H9 (cell line): ENCODE data around the gene LAMB1. TPM values are rescaled to one million over a fixed set of nuclear protein-coding genes. Genes with fewer than 3 reads are reported as not detected.

Experiments used
- DNase-seq: peaks from one replicate; pipeline ENCODE4 v3.0.0-alpha.2; 2017
- H2AFZ ChIP-seq: one replicate; pipeline ENCODE4 v1.6.1; 2013; ENCODE audit warnings: mild to moderate bottlenecking, low read length, control low read depth, moderate library complexity
- H2AK5ac ChIP-seq: 2 replicates; pipeline ENCODE4 v1.6.1; 2013; ENCODE audit warnings: low read length, control low read depth, mixed read lengths; ENCODE audit not compliant: insufficient read length
- H2BK120ac ChIP-seq: one replicate; pipeline ENCODE4 v1.6.1; 2013; ENCODE audit warnings: low read depth, mild to moderate bottlenecking, low read length, control low read depth, inconsistent platforms; ENCODE audit not compliant: poor library complexity, severe bottlenecking
- H2BK12ac ChIP-seq: 2 replicates; pipeline ENCODE4 v1.6.1; 2013; ENCODE audit warnings: low read length, control low read depth, mixed read lengths, low read depth; ENCODE audit not compliant: insufficient read length
- H2BK15ac ChIP-seq: 2 replicates; pipeline ENCODE4 v1.6.1; 2013; ENCODE audit warnings: low read depth, low read length, control low read depth
- H2BK20ac ChIP-seq: one replicate; pipeline ENCODE4 v1.6.1; 2013; ENCODE audit warnings: low read depth, mild to moderate bottlenecking, low read length, control low read depth, inconsistent platforms; ENCODE audit not compliant: poor library complexity, severe bottlenecking
- H2BK5ac ChIP-seq: 2 replicates; pipeline ENCODE4 v1.6.1; 2013; ENCODE audit warnings: low read length, control low read depth, mixed read lengths; ENCODE audit not compliant: insufficient read length
- H3K14ac ChIP-seq: 2 replicates; pipeline ENCODE4 v1.6.1; 2013; ENCODE audit warnings: low read length, control low read depth; ENCODE audit not compliant: insufficient read depth
- H3K18ac ChIP-seq: 2 replicates; pipeline ENCODE4 v1.6.1; 2013; ENCODE audit warnings: low read depth, mild to moderate bottlenecking, mixed read lengths, low read length, control low read depth; ENCODE audit not compliant: insufficient read length
- H3K23ac ChIP-seq: 2 replicates; pipeline ENCODE4 v1.6.1; 2013; ENCODE audit warnings: low read length, control low read depth, mixed read lengths, low read depth; ENCODE audit not compliant: insufficient read length
- H3K23me2 ChIP-seq: 2 replicates; pipeline ENCODE4 v1.6.1; 2013; ENCODE audit warnings: low read depth, mild to moderate bottlenecking, mixed read lengths, low read length, control low read depth; ENCODE audit not compliant: insufficient read length, poor library complexity, severe bottlenecking
- H3K27ac ChIP-seq: 2 replicates; pipeline ENCODE4 v1.5.1; 2013; ENCODE audit warnings: low read length, control low read depth, mixed read lengths, low read depth; ENCODE audit not compliant: insufficient read length
- H3K27me3 ChIP-seq: 2 replicates; pipeline ENCODE4 v1.6.1; 2013; ENCODE audit warnings: low read length, control low read depth, inconsistent platforms; ENCODE audit not compliant: insufficient read depth
- H3K4ac ChIP-seq: 2 replicates; pipeline ENCODE4 v1.6.1; 2013; ENCODE audit warnings: low read depth, mild to moderate bottlenecking, control low read depth, inconsistent platforms, low read length, moderate library complexity
- H3K4me1 ChIP-seq: 2 replicates; pipeline ENCODE4 v1.6.1; 2013; ENCODE audit warnings: low read length, control low read depth, inconsistent platforms; ENCODE audit not compliant: insufficient read depth
- H3K4me2 ChIP-seq: 2 replicates; pipeline ENCODE4 v1.6.1; 2013; ENCODE audit warnings: low read length, control low read depth, mixed read lengths; ENCODE audit not compliant: insufficient read length, insufficient read depth
- H3K56ac ChIP-seq: 2 replicates; pipeline ENCODE4 v1.6.1; 2013; ENCODE audit warnings: low read depth, mild to moderate bottlenecking, mixed read lengths, low read length, control low read depth; ENCODE audit not compliant: insufficient read length
- H3K79me1 ChIP-seq: 2 replicates; pipeline ENCODE4 v1.6.1; 2013; ENCODE audit warnings: low read depth, mild to moderate bottlenecking, moderate library complexity, low read length, control low read depth, inconsistent platforms; ENCODE audit not compliant: insufficient read depth, poor library complexity, severe bottlenecking
- H3K79me2 ChIP-seq: 2 replicates; pipeline ENCODE4 v1.6.1; 2013; ENCODE audit warnings: low read length, control low read depth, inconsistent platforms; ENCODE audit not compliant: insufficient read depth
- H3K9ac ChIP-seq: 2 replicates; pipeline ENCODE4 v1.6.1; 2013; ENCODE audit warnings: low read length, control low read depth, mixed read lengths; ENCODE audit not compliant: insufficient read length; ENCODE audit errors: extremely low read depth
- H3K9me3 ChIP-seq: one replicate; pipeline ENCODE4 v1.6.1; 2013; ENCODE audit warnings: low read depth, low read length, inconsistent platforms; ENCODE audit not compliant: control insufficient read depth
- H3T11ph ChIP-seq: one replicate; pipeline ENCODE4 v1.6.1; 2013; ENCODE audit warnings: mild to moderate bottlenecking, low read length, control low read depth, inconsistent platforms
- H4K20me1 ChIP-seq: one replicate; pipeline ENCODE4 v1.6.1; 2013; ENCODE audit not compliant: control insufficient read depth, insufficient read length, insufficient read depth
- H4K5ac ChIP-seq: 2 replicates; pipeline ENCODE4 v1.6.1; 2013; ENCODE audit warnings: low read depth, mild to moderate bottlenecking, mixed read lengths, low read length, control low read depth; ENCODE audit not compliant: insufficient read length
- H4K8ac ChIP-seq: replicated peaks from 2 replicates; pipeline ENCODE4 v1.6.1; 2013; ENCODE audit warnings: low read length, control low read depth, mixed read lengths, low read depth; ENCODE audit not compliant: insufficient read length
- H4K91ac ChIP-seq: 2 replicates; pipeline ENCODE4 v1.6.1; 2013; ENCODE audit warnings: low read depth, mild to moderate bottlenecking, moderate library complexity, mixed read lengths, low read length, control low read depth; ENCODE audit not compliant: insufficient read length
- H3K27ac Mint-ChIP-seq, 3 experiments: 2 replicates in 2 of 3; 3 replicates in 1 of 3; pipeline ENCODE4 v1.8.0; 2020 to 2021; ENCODE audit warnings: mixed read lengths in 3 of 3, mild to moderate bottlenecking in 1 of 3, moderate library complexity in 1 of 3
- H3K27me3 Mint-ChIP-seq: 2 replicates; pipeline ENCODE4 v1.8.0; 2021; ENCODE audit warnings: low read depth, mild to moderate bottlenecking, moderate library complexity, mixed read lengths
- H3K36me3 Mint-ChIP-seq, 3 experiments: 2 replicates in 2 of 3; 3 replicates in 1 of 3; pipeline ENCODE4 v1.8.0; 2020 to 2021; ENCODE audit warnings: low read depth in 3 of 3, mixed read lengths in 3 of 3; ENCODE audit not compliant: insufficient read depth in 1 of 3
- H3K4me1 Mint-ChIP-seq, 2 experiments: 2 replicates each; pipeline ENCODE4 v1.8.0; 2020; ENCODE audit warnings: mixed read lengths in 2 of 2
- H3K4me3 Mint-ChIP-seq, 2 experiments: 2 replicates in 1 of 2; 3 replicates in 1 of 2; pipeline ENCODE4 v1.8.0; 2020 to 2021; ENCODE audit warnings: mild to moderate bottlenecking in 2 of 2, mixed read lengths in 2 of 2, moderate library complexity in 1 of 2
- H3K9me3 Mint-ChIP-seq, 2 experiments: 2 replicates in 1 of 2; 3 replicates in 1 of 2; pipeline ENCODE4 v1.8.0; 2020; ENCODE audit warnings: mild to moderate bottlenecking in 2 of 2, mixed read lengths in 2 of 2, moderate library complexity in 1 of 2
- CTCF ChIP-seq: fragments of 200-600 bp; sonication (generic); conservative IDR thresholded peaks from 3 replicates; pipeline ENCODE4 v1.8.0; 2021; ENCODE audit warnings: antibody characterized with exemption, mild to moderate bottlenecking
- WGBS: extraction: QIAGEN DNeasy Blood & Tissue Kit; methylation state at CpG from one replicate; pipeline ENCODE4 v1.1.7; 2013; ENCODE audit warnings: missing lambda C conversion rate, low lambda C conversion rate, mixed read lengths; ENCODE audit not compliant: insufficient read length; ENCODE audit errors: extremely low coverage; 5-methylcytosine and 5-hydroxymethylcytosine counted together
- total RNA-seq: library from RNA; stranded (reverse); gene quantifications from 2 replicates; pipeline ENCODE4 v1.2.1, GENCODE V29; 2021

The LAMB1 gene
- total RNA-seq, 1 experiment from 2014 or later, result 75.8 TPM

GRCh38 chr7:107971613-107972012 is 31.3 kb downstream of the LAMB1 start:
- Histone ChIP-seq H4K20me1 (no peaks in the 10 kb centered on the region), H3K23me2 (no peaks in the 10 kb centered on the region), H3K4ac (no peak overlapping the region), H4K8ac (no peak overlapping the region), H3K27me3 (no peaks in the 10 kb centered on the region), H3K4me2 (no peak overlapping the region), H3K56ac (no peak overlapping the region), H3K9me3 (no peaks in the 10 kb centered on the region), H2AFZ (no peak overlapping the region), H2BK120ac (no peak overlapping the region), H3K9ac (no peak overlapping the region), H3K79me2 (no peaks in the 10 kb centered on the region), H2BK20ac (no peak overlapping the region), H2BK12ac (no peak overlapping the region), H4K5ac (no peak overlapping the region), H3K18ac (no peak overlapping the region), H3T11ph (no peak overlapping the region), H3K27ac (no peak overlapping the region), H3K79me1 (no peaks in the 10 kb centered on the region), H2BK5ac (no peak overlapping the region), H3K4me1 (peaks cover 9% of the 10 kb centered on the region; the same call in 1 of the 2 replicates), H2AK5ac (no peak overlapping the region), H4K91ac (no peak overlapping the region), H3K23ac (no peak overlapping the region), H2BK15ac (no peak overlapping the region), H3K14ac (no peak overlapping the region)
- no peak for TF ChIP-seq CTCF
- no peak for DNase-seq
- Mint-ChIP-seq H3K4me3 (no peak overlapping the region), H3K36me3 (peaks cover 19 to 58% (median 43%) of the 10 kb centered on the region in 3 experiments; a peak in 6 of 7 replicates), H3K27ac (peak overlapping the region in 1 of 3 experiments; percentile 50; a peak in 1 of 7 replicates), H3K4me1 (peaks cover 18 to 19% of the 10 kb centered on the region in 2 experiments), H3K9me3 (no peaks in the 10 kb centered on the region), H3K27me3 (no peaks in the 10 kb centered on the region)
- WGBS, result no CpG with 5 or more reads among the region's 1 CpG
